HG02973 (cell line): ENCODE measurements around the gene GNB2.
A peak's percentile ranks its signal among the peaks of the same experiment; 100 is the strongest.

Source experiments
- ATAC-seq: cut with Tn5 transposase; IDR thresholded peaks from one replicate; pipeline ENCODE4 v1.9.1; 2021; ENCODE audit warnings: moderate library complexity; ENCODE audit not compliant: unreplicated experiment

GNB2 gene

DNA sequence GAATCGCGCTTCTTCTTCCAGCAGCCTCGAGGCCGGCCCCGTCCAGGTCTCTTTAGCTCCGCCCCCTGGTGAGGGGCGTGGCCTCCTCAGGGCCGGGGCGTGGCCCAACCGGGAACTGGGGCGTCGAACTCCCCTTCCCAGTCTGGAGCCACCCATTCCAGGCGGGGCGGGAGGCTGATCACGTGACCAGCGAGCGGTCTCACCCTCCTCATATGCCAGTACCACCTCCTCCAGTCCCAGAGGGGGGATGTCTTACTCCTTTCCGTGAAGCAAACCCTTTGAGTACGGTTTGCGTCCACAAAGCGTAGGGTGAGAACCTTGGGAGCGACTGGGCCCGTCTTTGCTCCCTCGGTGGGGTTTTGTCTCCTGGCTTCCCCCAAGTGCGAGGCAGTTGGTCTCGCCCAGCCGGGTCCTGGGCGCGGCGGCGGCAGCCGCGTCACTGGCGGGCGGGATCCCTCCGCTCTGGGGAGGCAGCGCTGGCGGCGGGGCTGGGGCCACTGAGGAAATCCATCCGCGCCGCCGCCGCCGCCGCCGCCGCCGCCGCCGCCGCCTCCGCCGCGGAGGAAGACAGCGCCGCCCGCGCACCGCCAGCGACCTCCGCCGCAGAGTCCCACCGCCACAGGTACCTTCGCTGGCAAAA lies at the start of gene GNB2:
TSS of gene GNB2 (plus strand) at position 439 of the 640 bp plus-strand sequence. CDS start 2,526 bp downstream, outside the sequence.
- peak; percentile 51 for ATAC-seq

- ATAC-seq = no peak
Observed at GRCh38 chr7:100623951-100624824, 49.4 kb upstream of the GNB2 start.

- no peak for ATAC-seq
Observed at GRCh38 chr7:100626055-100626454, 47.5 kb upstream of the GNB2 start.

DNA sequence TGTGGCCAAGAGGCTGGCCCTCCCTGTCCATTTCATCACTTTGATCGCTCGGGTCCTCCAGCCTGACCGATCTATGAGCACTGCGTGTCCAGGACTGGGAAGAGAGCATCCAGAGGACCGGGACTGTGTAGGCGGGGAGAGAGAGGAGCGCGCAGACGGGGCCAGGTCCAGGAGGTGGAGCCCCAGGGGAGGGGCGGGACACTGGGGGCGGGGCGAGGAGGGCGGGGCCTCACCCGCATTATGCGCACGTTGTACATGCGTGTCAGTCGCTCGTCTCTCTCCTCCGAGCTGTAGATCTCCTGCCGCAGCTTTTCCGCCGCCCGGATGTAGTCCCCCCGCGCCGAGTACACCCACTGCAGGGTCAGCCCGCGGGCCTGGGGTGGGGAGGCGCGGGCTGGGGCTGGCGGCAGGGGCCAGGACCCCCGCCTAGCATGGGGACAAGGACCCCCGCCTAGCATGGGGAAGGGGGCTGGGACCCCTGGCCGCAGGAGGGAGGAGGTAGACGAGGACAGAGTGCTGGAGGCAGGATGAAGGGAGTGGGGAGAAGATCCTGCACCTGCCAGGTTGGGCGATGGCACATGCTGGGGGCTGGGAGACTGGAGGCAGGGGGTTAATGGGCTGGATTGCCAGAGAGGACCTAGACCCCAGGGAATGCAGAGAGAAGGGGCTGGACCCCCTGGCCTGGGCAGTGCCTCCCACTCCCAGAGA lies 46.9 kb upstream of the GNB2 start:
- peak; percentile 78 for ATAC-seq

DNA sequence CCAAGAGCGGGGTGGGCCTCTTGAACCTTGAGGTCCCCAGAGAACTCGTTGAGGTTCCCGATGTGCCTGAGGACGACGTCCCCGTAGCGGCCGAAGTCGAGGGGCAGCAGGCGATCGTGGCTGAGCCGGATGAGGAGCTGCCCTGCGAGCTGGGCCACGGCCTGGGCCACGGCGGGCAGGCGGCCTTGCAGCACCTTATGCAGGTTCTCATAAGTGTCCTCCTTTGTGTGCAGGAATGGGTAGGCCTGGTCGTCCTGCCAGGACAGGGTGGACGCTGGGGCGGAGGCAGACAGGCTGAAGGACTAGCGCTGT lies 46.3 kb upstream of the GNB2 start:
- no peak for ATAC-seq

DNA sequence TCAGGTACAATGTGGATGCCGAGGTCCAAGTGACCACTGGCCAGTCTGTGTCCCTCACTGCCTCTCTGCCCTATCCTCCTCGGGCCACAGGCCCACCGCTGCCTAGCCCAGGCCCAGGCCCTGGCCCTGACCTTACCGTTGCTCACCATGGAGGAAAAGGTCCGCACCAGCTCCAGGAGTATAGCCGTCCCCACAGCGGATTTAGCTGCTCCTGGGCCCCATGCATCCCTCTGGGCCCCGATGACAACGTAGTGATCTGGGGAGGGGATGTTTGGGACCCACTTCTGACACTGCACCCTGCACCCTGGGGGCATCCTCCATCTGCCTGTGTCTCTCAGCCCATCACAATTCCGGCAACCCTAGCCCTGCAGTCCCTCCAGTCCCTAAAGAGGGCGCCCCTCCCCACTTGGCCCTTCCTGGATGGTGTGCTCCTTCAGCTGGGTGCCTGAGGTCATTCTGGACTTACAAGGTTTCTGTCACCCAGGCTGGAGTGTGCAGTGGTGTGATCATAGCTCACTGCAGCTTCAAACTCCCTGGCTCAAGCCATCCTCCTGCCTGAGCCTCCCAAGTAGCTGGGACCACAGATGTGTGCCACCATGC lies 44.3 kb upstream of the GNB2 start:
- no peak for ATAC-seq

DNA sequence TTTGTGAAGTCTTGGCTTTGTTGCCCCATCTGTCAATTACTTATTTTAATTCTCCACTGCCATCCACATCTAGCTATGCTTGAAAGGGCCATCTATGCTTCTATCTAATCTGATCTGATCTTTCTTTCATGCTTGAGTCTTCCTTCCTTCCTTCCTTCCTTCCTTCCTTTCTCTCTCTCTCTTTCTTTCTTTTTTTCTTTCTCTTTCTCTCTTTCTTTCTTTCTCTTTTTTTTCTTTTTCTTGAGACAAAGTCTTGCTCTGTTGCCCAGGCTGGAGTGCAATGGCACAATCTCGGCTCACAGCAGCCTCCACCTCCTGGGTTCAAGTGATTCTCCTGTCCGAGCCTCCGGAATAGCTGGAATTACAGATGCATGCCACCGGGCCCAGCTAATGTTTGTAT lies 43.5 kb upstream of the GNB2 start:
- no peak for ATAC-seq

DNA sequence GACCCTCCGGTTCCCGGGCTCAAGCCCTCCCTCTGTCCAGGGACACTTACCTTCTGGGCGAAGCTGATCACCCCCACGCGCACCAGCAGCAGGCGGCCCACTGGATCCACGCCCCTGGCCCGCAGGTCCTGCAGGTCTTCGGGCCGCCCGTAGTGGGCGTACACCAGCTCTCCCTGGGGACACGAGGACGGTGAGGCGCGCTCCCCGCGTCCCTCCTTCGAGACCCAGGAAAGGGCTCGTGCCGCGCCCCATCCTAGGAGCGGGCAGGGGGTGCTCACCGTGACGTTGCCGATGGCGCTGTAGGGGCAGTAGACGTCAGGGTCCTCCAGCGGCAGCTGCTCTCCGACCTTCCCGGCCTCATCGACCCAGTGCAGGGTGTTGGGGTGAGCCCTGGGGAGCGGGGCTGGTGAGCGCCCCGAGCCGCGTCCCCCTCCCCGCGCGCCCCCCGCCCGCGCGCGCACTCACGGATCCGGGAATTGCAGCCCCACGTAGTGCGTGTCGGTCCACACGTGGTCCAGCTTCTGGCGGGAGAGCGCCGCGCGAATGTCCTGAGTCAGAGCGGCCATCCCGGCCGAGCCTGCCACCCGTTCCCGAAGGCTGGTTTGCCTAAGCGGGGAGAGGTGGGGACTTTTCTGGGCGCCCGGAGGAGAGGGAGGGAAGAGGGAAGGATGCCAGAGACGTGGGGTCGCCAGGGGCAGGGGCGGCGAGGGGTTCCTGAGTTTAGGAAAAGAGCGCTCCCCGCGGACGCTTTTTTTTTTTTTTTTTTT lies 40.4 kb upstream of the GNB2 start:
- peak; percentile 55 for ATAC-seq

- no peak for ATAC-seq
Observed at GRCh38 chr7:100639995-100640516, 33.5 kb upstream of the GNB2 start.

DNA sequence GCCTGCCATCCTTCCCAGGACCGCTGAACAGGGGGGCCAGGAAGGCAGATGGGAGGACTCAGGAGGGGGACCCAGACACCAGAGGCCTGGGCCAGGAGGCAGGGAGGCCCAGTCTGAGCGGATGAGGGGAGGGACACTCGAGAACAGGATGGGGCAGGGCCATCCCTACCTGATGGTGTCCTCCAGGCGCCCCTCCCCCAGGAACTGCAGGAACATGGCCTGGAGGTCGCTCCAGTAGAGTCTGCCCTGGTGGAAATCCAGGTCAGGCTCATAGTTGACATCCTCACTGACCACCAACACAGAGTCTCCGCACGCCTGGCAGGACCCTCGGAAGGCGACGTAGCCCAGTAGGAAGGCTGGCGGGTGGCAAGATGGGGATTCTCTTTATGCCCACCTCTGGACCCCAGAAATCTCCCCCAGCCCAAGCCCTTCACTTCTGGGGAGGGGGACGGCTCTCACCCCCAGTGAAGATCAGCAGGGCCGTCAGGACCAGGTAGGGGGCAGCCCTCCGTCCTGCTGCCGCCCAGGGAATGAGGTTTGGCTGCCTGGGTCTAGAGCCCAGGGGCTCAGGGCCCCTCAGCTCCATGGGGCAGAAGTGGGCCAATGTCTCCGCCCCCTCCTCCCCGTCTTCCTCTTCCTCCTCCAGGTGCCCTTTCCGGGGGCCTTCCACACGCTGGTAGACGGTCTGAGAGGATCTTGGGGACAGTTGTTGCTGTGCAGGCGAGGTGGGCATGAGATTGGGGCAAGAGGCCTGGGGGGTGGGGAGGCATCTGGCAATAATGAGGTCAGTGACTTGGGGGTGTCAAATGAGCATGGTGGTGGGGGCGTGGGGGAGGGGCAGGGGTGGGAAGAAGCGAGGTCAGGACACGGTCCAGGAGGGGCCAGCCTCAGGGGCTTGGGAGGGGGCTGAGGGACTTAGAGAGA lies 32.8 kb upstream of the GNB2 start:
- ATAC-seq = no peak

DNA sequence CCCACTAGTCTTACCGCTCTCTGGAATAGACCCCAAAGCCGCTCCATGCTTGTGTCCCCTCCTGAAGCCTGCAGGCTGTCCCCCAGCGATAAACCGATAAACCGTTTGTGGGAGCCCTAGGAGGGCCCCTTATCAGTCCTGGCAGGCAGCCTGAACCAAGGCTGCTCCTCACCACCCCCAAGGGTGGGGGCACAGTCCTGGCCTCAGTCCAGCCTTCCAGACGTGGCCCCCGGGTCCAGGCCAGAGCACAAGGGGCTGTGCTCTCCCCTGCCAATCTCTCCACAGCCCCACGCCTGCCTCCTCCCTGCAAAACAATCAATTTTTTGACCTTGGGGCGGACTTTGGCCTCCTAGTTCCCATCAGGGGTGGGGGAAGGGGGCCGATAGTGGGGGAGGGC lies 32.1 kb upstream of the GNB2 start, which contains the start of gene TFR2:
TSS of gene TFR2 (minus strand) at position 90 of the 397 bp plus-strand sequence. CDS start at position 47, 43 bp downstream.
- no peak for ATAC-seq

DNA sequence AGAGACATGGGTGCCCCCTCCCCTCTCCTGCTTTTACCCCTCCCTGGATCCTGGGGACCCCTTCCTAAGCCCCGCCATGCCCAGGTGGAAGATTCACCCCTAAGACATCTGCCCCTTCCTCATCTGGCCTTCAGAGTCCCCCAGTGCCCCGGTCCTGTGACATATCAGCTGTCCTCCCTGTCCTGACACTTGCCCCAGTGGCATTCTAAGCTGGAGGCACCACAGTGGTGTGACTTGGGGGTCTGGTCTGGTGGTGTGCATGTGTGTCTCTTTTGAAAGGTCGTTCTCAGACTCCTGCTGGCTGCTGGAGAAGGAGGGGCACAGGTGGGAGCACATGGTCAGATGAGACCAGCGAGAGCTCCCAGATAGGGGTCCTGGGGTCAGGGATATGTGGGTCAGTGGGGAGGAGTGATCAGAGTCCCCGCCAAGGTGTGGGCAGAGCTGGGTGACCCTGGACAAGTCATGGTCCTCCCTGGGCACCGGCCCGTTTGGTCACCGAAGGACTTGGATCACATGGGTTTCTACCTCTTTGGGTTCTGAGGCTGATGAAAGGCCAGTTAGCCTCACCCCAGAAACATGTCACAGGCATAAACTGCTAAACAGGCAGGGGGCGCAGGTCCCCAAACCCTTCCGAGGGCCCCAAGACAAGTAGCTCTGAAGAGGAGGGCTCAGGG lies 31.5 kb upstream of the GNB2 start:
- ATAC-seq = no peak

GRCh38 chr7:100642534-100642907 lies 31.0 kb upstream of the GNB2 start:
- no peak for ATAC-seq

- ATAC-seq = no peak
Observed at GRCh38 chr7:100649826-100650565, 23.5 kb upstream of the GNB2 start.

- no peak for ATAC-seq
Observed at GRCh38 chr7:100654908-100655831, 18.4 kb upstream of the GNB2 start.

GRCh38 chr7:100655908-100656674 lies 17.4 kb upstream of the GNB2 start, which contains the start of gene ACTL6B:
ACTL6B (minus strand) TSS chr7:100656448; CDS start chr7:100656354, 94 bp downstream.
- no peak for ATAC-seq
